GM18505 (cell line): ENCODE measurements around the gene ZBTB7C.

Experiments used
- ATAC-seq: cut with Tn5 transposase; IDR thresholded peaks from one replicate; pipeline ENCODE4 v1.9.1; 2021; ENCODE audit not compliant: unreplicated experiment
- POLR2A ChIP-seq: IDR thresholded peaks from 4 replicates; pipeline ENCODE4 v1.6.1; 2011; ENCODE audit warnings: borderline replicate concordance; ENCODE audit not compliant: insufficient read depth, insufficient read length; ENCODE audit errors: extremely low read depth

ZBTB7C gene

DNA sequence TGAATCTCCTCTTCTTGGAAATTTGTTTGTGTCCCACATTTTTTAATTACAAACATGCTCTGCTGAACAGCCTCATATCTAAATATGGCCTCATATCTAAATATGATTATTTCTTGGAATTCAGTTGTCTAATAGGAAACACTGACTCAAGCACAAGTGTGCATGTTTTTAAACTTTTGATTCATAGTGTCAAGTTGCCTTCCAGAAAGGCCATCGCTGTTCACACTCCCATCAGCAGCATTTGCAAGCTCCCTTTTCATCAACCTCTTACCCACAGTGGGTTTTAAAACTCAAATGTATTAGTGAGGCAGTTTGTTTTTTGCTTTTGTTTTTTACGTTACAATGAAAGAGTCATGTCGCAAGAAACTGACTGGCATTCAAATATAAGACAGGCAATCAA lies 413.5 kb downstream of the ZBTB7C start:
- no peak for ATAC-seq
- TF ChIP-seq POLR2A: no peak

DNA sequence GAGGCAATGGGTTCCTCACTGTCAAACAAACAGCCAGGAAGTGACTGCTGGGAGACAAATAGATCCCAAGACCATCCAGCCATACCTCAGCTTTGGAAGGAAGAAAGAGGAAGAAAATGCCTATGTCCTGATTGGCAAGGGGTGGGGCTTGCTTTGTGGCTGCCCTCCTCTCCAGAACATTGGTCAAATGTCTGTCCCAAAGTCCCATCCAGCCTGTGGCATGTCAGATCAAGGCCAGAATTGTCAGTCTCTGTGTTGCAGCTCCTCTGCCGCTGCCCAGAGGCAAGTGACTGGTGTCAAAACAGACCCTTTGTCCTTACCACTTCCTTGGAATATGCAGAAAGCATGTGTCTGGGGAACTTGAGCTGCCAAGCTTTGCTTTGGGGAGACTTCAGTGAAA lies 415.8 kb downstream of the ZBTB7C start:
- TF ChIP-seq POLR2A: no peak
- ATAC-seq: no peak

DNA sequence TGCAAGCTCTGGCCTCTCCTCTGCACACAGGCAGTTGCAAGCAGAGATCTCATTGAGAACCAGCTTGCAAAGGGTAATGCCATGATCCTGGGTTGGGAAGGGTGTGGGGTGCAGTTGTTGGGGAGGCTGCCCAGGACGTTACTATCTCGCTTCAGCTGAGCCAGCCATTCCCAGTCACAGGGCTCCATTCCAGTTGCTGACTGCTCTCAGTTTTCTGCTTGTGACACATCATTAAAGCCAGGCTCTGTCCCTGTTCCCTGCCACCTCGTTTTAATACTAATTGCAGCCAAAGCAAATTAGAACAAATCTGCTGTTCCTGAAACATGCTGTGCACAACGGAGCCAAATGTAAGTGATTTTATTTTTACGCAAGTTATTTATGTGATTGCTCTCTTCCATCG lies 416.2 kb downstream of the ZBTB7C start:
- ATAC-seq: no peak
- TF ChIP-seq POLR2A: no peak

DNA sequence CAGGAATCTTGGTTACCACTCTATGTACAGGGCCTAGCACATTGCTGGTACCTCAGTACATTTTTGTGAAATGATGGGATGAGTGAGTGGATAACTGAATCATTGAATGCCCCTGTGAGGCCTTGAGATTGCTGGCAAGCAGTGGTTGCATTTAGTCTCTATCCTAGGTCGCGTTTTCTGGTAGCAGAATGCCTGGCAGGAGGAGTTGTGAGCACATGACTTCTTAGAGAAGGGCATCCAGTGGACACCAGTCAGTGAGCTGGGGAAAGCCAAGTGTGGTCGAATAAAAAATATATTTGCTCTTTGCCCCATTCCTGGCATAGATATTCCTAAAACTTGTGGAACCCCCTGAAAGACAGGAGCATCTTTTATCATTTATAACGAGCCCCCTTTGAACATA lies 416.9 kb downstream of the ZBTB7C start:
- no peak for TF ChIP-seq POLR2A
- ATAC-seq: no peak

DNA sequence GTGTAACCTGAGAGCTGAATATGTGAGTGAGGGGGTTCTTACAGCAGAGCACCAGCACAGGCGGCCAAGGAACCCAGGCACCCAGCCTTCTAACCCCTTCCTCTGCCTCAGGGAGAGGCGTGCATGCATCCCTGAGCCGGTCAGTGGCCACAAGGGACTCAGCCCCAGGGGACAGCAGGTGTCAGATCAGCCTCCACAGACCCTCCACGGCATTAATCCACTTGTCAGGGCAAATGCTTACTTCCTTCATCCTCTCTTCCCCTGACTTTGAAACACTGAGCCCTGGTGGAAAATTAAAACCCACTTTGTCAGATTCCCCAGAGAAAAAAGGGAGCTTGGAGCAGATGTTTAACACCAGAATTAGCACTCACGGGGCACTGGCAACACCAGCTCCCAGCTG lies 418.2 kb downstream of the ZBTB7C start:
- TF ChIP-seq POLR2A: no peak
- ATAC-seq: no peak

DNA sequence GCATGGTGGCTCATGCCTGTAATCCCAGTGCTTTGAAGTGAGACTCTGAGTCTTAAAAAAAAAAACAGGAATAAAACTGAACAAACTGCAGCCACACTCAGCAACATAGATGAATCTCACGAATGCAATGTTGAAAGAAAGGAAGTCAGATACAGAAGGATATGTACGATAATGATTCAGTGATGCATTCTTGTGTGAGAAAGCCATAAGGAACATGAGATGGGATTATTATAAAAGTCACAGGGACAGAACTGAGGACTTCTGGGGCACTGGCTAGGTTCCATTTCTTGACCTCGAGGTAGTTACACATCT lies 421.8 kb downstream of the ZBTB7C start:
- ATAC-seq: no peak
- no peak for TF ChIP-seq POLR2A

DNA sequence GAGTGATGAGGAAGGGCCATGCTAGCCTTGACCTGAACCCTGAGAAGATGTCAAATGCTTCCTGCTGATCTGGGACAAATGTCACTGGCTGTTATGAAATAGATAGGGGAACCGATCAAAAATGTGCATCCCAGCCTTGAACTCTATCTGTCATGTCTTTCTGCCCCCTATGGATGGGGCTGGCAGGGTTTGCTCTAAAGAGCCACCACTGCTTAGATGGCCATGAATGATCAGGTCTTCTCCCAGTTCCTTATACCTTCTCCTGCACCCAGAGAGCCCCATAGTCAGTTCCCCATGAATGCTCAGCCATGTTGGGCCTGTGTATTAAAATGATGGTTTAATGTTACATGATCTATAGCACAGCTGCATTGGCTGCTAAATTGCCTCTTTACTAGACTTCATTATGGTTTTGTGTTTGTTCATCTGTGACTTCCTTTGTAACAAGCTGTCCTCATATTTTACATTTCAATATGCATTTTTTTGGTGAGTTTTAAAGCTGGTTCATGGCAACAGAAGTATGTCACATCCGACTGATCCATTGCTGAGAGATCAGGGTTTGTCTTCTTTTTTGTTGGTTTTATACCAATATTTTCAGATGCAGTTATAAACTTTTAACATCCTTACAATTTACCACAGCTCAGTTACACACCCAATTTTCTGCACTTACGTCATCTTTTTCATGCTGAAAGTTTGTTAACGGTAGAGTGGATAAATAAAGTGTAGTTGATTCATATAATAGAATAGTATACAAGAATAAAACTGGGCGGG lies 422.4 kb downstream of the ZBTB7C start:
- no peak for ATAC-seq
- no peak for TF ChIP-seq POLR2A

DNA sequence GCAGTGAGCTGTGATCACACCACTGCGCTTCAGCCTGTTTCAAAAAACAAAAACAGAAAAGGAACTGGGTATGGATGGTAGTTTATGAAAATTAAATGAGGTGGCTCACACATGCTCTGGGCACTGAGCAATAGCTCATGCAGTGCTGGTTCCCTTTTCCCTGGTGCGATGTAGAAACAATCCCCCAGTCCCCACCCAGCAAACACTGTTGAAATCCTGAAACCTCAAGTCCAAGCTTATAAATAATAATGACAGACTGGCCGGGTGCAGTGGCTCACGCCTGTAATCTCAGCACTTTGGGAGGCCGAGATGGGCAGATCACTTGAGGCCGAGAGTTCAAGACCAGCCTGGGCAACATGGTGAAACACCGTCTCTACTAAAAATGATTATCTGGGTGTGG lies 423.3 kb downstream of the ZBTB7C start:
- no peak for ATAC-seq
- no peak for TF ChIP-seq POLR2A

DNA sequence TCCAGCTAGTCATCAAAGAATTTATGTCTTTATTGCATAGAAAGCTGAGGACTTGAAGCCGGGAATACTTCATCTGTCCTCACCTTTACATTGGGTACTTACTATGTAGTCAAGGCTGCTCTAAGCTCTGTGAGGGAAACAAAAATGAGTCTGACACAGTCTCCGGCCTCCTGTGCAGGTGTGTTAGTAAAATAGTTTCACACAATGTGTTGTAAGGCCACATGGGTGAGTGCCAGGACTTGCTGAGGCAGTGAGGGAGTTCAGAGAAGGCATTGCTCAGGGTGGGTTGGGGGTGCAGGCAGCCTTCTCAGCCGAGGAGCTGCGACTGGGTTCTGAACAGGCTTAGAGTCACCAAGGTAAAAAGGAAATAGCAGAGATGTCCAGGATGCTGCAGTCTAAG lies 424.2 kb downstream of the ZBTB7C start:
- ATAC-seq: no peak
- no peak for TF ChIP-seq POLR2A

DNA sequence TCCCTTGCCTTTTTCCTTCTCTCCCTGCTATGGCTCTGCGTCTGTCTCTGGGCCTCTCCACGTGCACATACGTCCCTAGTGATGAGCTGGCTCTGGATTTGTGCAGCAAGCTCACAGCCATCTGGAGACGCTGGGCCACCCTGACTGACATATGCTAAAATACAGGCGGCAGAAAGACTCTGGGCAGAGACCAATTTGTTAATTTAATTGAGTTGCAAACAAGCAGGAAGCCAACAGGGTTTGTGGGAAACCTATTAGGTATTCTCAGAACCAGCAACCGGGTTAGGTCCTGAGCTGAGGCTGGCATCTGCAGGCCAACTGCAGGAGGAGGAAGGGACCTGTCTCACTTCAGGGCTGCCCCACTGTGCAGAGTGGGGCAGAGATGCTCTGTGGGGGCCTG lies 425.2 kb downstream of the ZBTB7C start:
- no peak for TF ChIP-seq POLR2A

DNA sequence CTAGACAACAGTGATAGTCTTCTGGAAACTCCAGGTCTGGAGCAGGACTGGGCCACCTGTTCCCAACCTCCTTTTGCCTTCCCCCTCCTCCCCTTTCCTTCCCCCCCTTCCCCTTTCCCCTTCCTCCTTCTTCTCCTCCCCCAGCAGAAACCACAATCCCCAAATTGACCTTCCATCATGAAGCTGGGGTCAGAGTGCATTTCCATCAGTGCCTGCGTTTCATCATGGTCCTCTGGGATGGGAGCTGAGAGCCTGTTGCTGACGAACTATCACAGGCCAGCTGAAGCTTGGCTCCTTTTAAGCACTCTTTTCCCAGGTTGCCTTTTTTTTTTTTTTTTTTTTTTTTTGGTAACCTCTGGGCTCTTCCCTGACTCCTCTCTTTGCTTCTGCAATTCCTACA lies 426.1 kb downstream of the ZBTB7C start:
- no peak for TF ChIP-seq POLR2A
- ATAC-seq: no peak

More for the DNA sequence above, 425.2 kb downstream of the ZBTB7C start:
- no peak for ATAC-seq

DNA sequence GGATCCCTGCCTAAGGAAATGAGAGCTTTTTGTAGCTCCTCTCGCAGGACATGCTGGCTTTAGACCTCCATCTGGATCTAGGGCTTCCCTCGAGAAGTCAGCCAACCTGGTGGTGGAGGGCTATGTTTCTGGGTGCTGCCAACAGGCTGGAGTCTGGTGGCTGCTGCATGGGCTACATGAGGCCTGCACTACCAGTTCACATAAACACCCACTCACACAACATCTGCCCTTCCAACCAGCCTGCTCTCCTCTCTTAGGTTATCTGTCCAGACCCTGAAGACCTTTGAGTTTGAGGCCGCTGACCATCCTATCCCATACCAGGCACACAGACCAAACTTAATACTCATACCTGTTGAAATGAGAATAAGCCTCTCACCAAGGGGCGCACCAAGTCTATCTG lies 427.4 kb downstream of the ZBTB7C start:
- ATAC-seq: no peak
- no peak for TF ChIP-seq POLR2A

DNA sequence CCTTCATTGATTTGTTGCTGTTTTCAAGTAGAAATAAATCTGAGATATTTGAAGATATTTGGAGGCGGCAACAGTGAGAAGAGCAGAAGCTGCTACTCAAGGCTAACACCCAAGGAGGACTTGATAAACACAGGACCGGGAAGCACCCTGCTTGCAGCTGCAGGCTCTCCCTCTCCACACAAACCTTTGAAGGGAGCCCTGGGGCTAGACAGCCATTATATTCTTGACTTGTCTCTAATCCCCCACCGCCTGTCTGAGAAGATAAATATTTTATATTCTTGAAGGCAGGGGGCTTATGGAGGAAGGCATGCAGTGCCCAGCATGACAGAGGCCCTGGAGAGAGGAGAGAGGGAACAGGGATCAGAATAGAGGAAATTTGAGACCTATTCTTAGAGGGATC lies 427.9 kb downstream of the ZBTB7C start:
- no peak for TF ChIP-seq POLR2A
- no peak for ATAC-seq

DNA sequence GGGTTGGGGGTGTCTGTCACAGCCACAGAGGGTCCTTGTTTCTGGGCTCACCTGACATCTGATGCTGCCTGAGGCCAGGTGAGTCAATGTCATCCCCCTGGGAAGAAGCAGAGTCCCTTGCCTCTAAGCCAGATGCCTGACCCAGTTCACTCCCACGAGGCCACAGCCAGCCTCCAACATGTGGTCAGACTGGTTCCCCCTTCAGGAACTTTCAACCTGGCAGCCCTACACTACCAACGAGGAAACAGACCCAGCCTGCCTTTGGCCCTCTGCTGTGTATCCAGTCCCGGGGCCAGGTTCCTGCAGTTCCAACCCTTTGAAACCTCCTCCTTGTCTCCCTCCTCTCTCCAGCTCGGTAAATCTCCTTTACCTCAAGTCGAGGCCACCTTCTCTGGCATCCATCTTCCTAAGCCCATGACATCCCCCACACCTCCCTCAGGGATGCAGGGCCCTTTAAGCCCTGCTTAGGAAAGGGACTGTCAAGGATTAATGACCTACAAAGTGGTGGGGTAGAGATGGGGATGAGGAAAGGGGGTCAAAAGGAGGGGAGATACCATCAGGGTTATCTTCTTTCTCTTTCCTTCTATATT lies 429.5 kb downstream of the ZBTB7C start:
- no peak for TF ChIP-seq POLR2A
- ATAC-seq: no peak
